ENCODE results near the gene SKAP1.

GRCh38 chr17:48314716-48315115, 115.3 kb downstream of the SKAP1 start:
- TF ChIP-seq POLR2A (IDR thresholded peaks at IDR 0.05; ENCODE audit: low read length) (no peak), GATA1 (IDR thresholded peaks at IDR 0.05; ENCODE audit: low read depth, low read length) (no peak)

All from erythroblast (primary cell).